ENCODE measurements around the gene AFF3. TPM values are rescaled to one million over a fixed set of nuclear protein-coding genes. Genes with fewer than 3 reads are reported as not detected.

The AFF3 gene
- total and polyA plus RNA-seq, 10 of the 15 experiments (the other 5 are each of a cell fraction or from before 2014, with no cell fraction given), result 0.26 to 5.5 (median 3.0) TPM

GRCh38 chr2:99597616-99598015 is 544.8 kb downstream of the AFF3 start:
- Histone ChIP-seq H3K4me3 (no peak overlapping the region), H3K4me2 (ENCODE audit: control insufficient read depth, insufficient read depth) (no peak overlapping the region), H4K20me1 (ENCODE audit: control insufficient read depth, insufficient read depth) (no peaks in the 10 kb centered on the region), H3K4me1 (ENCODE audit: control insufficient read depth, insufficient read depth, low read length) (no peaks in the 10 kb centered on the region), H2AFZ (ENCODE audit: control insufficient read depth, low read depth, low read length) (no peak overlapping the region), H3K36me3 (ENCODE audit: control insufficient read depth in 2 of 2, insufficient read depth in 2 of 2, low read length in 1 of 2) (no peaks in the 10 kb centered on the region), H3K9me3 (replicated peaks; ENCODE audit: control insufficient read depth, insufficient read depth, low read length) (no peaks in the 10 kb centered on the region), H3K27ac (ENCODE audit: control insufficient read depth, insufficient read depth) (no peak overlapping the region), H3K79me2 (ENCODE audit: control insufficient read depth, insufficient read depth, low read length) (no peaks in the 10 kb centered on the region), H3K9ac (ENCODE audit: control insufficient read depth, insufficient read depth, low read length) (no peak overlapping the region), H3K27me3 (replicated peaks in 1 of 2; ENCODE audit: control insufficient read depth in 2 of 2, insufficient read depth in 2 of 2, low read length in 1 of 2) (no peaks in the 10 kb centered on the region; a peak in 2 of 4 replicates)
- WGBS (ENCODE audit: insufficient coverage, insufficient replicate concordance, low lambda C conversion rate, missing lambda C conversion rate), result 49% methylated on average over 9 of the region's 9 CpGs
- BruUV-seq (replicated peaks), result no TSS peak
- ChIA-PET SMC1A (ENCODE audit: uncharacterized antibody, unreplicated experiment) (no interaction called here), CTCF (interaction anchor here (1.0 kb wide), 1 partner anchor 39 kb away, joined by 3 read pairs; no protein-coding TSS in a partner anchor), POLR2A (no interaction called here), RAD21 (ENCODE audit: unreplicated experiment) (no interaction called here)
- FAIRE-seq (no peak), ATAC-seq (no peak), DNase-seq (ENCODE audit: low read depth, low spot score) (no peak)
- intact Hi-C loops (cut with micrococcal nuclease; ENCODE audit: unreplicated experiment) (no loop called here), in situ Hi-C loops (cut with MboI) (no loop called here)
- TF ChIP-seq CBFB (IDR thresholded peaks at IDR 0.05; ENCODE audit: low read depth) (no peak), SKIL (IDR thresholded peaks at IDR 0.05; ENCODE audit: low read depth, poor library complexity, severe bottlenecking) (no peak), BCL3 (IDR thresholded peaks at IDR 0.05; ENCODE audit: borderline replicate concordance, insufficient read depth, low read depth, low read length, poor library complexity, severe bottlenecking) (no peak), STAT3 (IDR thresholded peaks at IDR 0.05; ENCODE audit: low read depth, low read length) (no peak), TCF3 (IDR thresholded peaks at IDR 0.05; ENCODE audit: borderline replicate concordance, insufficient read depth, low read depth, low read length) (no peak), CREM (IDR thresholded peaks at IDR 0.05; ENCODE audit: low read depth) (no peak)

Measured in GM12878 (cell line).